K562 (cell line): ENCODE results near the gene MTA2. TPM values are rescaled to one million over a fixed set of nuclear protein-coding genes. Genes with fewer than 3 reads are reported as not detected.
A peak's percentile ranks its signal among the peaks of the same experiment; 100 is the strongest.

ENCODE experiments used
- ARID1B ChIP-seq: fragments of 450-650 bp; IDR thresholded peaks from 2 replicates; pipeline ENCODE4 v1.6.1; 2016; ENCODE audit warnings: antibody characterized with exemption, mild to moderate bottlenecking, inconsistent platforms
- CREB3 ChIP-seq: fragments of 450-650 bp; conservative IDR thresholded peaks from 2 replicates; pipeline ENCODE4 v1.6.1; 2016; ENCODE audit warnings: missing genetic modification characterization, low read depth, mild to moderate bottlenecking, missing compliant biosample characterization, moderate library complexity
- CREBBP ChIP-seq: IDR thresholded peaks from one replicate; pipeline ENCODE4 v1.6.1; 2012; ENCODE audit warnings: low read depth, mild to moderate bottlenecking, control low read depth, inconsistent platforms, low read length
- E2F4 ChIP-seq: sonication (generic); formaldehyde crosslinking; IDR thresholded peaks from 2 replicates; pipeline ENCODE4 v1.8.0; 2022; ENCODE audit warnings: mild to moderate bottlenecking, low read depth, missing genetic modification reagents
- ESRRB ChIP-seq: fragments of 250-450 bp; sonication (Bioruptor Pico); IDR thresholded peaks from 2 replicates; pipeline ENCODE4 v1.5.0; 2020; ENCODE audit warnings: mild to moderate bottlenecking, moderate library complexity, borderline replicate concordance
- HMBOX1 ChIP-seq: sonication (generic); IDR thresholded peaks from 2 replicates; pipeline ENCODE4 v1.6.1; 2016
- NONO ChIP-seq, 2 experiments: fragments of 200-400 bp in 1 of 2; fragments of 450-650 bp in 1 of 2; formaldehyde crosslinking in 1 of 2; IDR thresholded peaks; 2 replicates each; pipeline ENCODE4 v1.6.1; 2017; ENCODE audit warnings: low read depth in 2 of 2, mild to moderate bottlenecking in 2 of 2, moderate library complexity in 2 of 2, low read length in 1 of 2
- NR2F6 ChIP-seq: fragments of 450-650 bp; formaldehyde crosslinking; IDR thresholded peaks from 2 replicates; pipeline ENCODE4 v1.4.0; 2020; ENCODE audit warnings: mild to moderate bottlenecking
- PHTF2 ChIP-seq: fragments of 250-450 bp; sonication (Bioruptor Pico); IDR thresholded peaks from 2 replicates; pipeline ENCODE4 v1.5.0; 2021; ENCODE audit warnings: mild to moderate bottlenecking
- PRPF4 ChIP-seq: fragments of 200-400 bp; formaldehyde crosslinking; IDR thresholded peaks from one replicate; pipeline ENCODE4 v1.6.1; 2017; ENCODE audit warnings: low read length, low read depth, mild to moderate bottlenecking; ENCODE audit not compliant: insufficient read depth, poor library complexity, severe bottlenecking
- RBM22 ChIP-seq: fragments of 200-400 bp; formaldehyde crosslinking; IDR thresholded peaks from 2 replicates; pipeline ENCODE4 v1.6.1; 2018; ENCODE audit warnings: low read length, low read depth; ENCODE audit not compliant: poor library complexity, severe bottlenecking
- SMAD2 ChIP-seq: fragments of 150-350 bp; IDR thresholded peaks from 2 replicates; pipeline ENCODE4 v1.6.1; 2014; ENCODE audit warnings: low read depth, mild to moderate bottlenecking, low read length
- THRB ChIP-seq: fragments of 450-650 bp; formaldehyde crosslinking; conservative IDR thresholded peaks from 2 replicates; pipeline ENCODE4 v1.4.0; 2022; ENCODE audit warnings: mild to moderate bottlenecking, missing genetic modification characterization
- TRIM25 ChIP-seq: fragments of 450-650 bp; IDR thresholded peaks from 2 replicates; pipeline ENCODE4 v1.7.0; 2016; ENCODE audit warnings: borderline replicate concordance
- ZNF41 ChIP-seq: fragments of 250-450 bp; sonication (Bioruptor Pico); conservative IDR thresholded peaks from 2 replicates; pipeline ENCODE4 v1.4.0; 2020; ENCODE audit warnings: mild to moderate bottlenecking
- ZNF586 ChIP-seq: fragments of 450-650 bp; formaldehyde crosslinking; conservative IDR thresholded peaks from 2 replicates; pipeline ENCODE4 v1.4.0; 2020; ENCODE audit warnings: mild to moderate bottlenecking, moderate library complexity
- ZNF589 ChIP-seq: fragments of 200-800 bp; sonication (Bioruptor generic); IDR thresholded peaks from 2 replicates; pipeline ENCODE4 v1.6.1; 2016; ENCODE audit warnings: low read depth, missing genetic modification characterization, missing compliant biosample characterization
- ZNF766 ChIP-seq: fragments of 200-800 bp; sonication (Bioruptor generic); conservative IDR thresholded peaks from 2 replicates; pipeline ENCODE4 v1.6.1; 2016; ENCODE audit warnings: missing genetic modification characterization, missing compliant biosample characterization
- polyA plus RNA-seq, 8 experiments: library from polyadenylated mRNA; depleted of rRNA in 4 of 8; stranded (reverse) in 5 of 8; unstranded in 3 of 8; fragments of >200 nt; fragmentation: Nextera tagmentation in 2 of 8; fragmentation: Illumina TruSeq in 1 of 8; extraction: Ambion mirVana in 2 of 8; extraction: Trizol in 1 of 8; gene quantifications; 2 replicates each; pipeline versions ENCODE4 v1.2.1 to v1.2.3, GENCODE V29; 2011 to 2014; ENCODE audit warnings: inconsistent platforms in 1 of 8, missing spikeins in 1 of 8
- total RNA-seq, 7 experiments: library from RNA; depleted of rRNA in 6 of 7; stranded (reverse); fragments of >200 nt in 6 of 7; fragmentation: Illumina TruSeq in 2 of 7; extraction: Trizol in 2 of 7; gene quantifications; 2 replicates each; pipeline versions ENCODE4 v1.2.1 to v1.2.3, GENCODE V29; 2011 to 2021; ENCODE audit warnings: low replicate concordance in 1 of 7

The MTA2 gene
- total and polyA plus RNA-seq, 9 of the 15 experiments (the other 6 are each of a cell fraction or from before 2014, with no cell fraction given), result 6.2 to 220 (median 172) TPM

- no peak for TF ChIP-seq HMBOX1
- TF ChIP-seq PRPF4, result no peak
- no peak for TF ChIP-seq SMAD2
- no peak for TF ChIP-seq ZNF586
- TF ChIP-seq NONO (IDR thresholded peaks at IDR 0.05; ENCODE audit: low read depth in 2 of 2, low read length in 1 of 2), result no peak
- TF ChIP-seq NR2F6, result 0 out of 2 replicates have a peak, but pooled peaks have one; percentile 32
- TF ChIP-seq CREBBP, result no peak
- no peak for TF ChIP-seq TRIM25
- no peak for TF ChIP-seq ZNF589 (CRISPR knock-in tag)
- TF ChIP-seq CREB3, result no peak
- no peak for TF ChIP-seq PHTF2 (CRISPR knock-in tag)
- 0 out of 2 replicates have a peak, but pooled peaks have one; percentile 23 for TF ChIP-seq THRB (CRISPR knock-in tag)
- TF ChIP-seq ESRRB (CRISPR knock-in tag), result no peak
- TF ChIP-seq RBM22, result no peak
- 0 out of 2 replicates have a peak, but pooled peaks have one; percentile 29 for TF ChIP-seq ZNF41 (CRISPR knock-in tag)
- no peak for TF ChIP-seq ARID1B
- TF ChIP-seq E2F4 (CRISPR knock-in tag), result no peak
- no peak for TF ChIP-seq ZNF766 (CRISPR knock-in tag)
These were observed 741 bp upstream of the MTA2 start (continued) for GRCh38 chr11:62602141-62603071.
